IPS-20b (cell line): ENCODE measurements around the gene PRKCA.

Experiments used
- H3K27ac ChIP-seq: one replicate; pipeline ENCODE4 v1.5.1; 2013; ENCODE audit warnings: low read length
- H3K27me3 ChIP-seq: 2 replicates; pipeline ENCODE4 v1.6.1; 2013; ENCODE audit warnings: mild to moderate bottlenecking, low read length, inconsistent platforms; ENCODE audit not compliant: insufficient read depth
- H3K36me3 ChIP-seq: 2 replicates; pipeline ENCODE4 v1.6.1; 2013; ENCODE audit warnings: low read depth, mild to moderate bottlenecking, inconsistent platforms, low read length, moderate library complexity; ENCODE audit not compliant: insufficient read depth
- H3K4me1 ChIP-seq: 2 replicates; pipeline ENCODE4 v1.6.1; 2013; ENCODE audit warnings: mild to moderate bottlenecking, control low read depth, inconsistent platforms, low read length, moderate library complexity; ENCODE audit not compliant: insufficient read depth
- H3K4me3 ChIP-seq: 2 replicates; pipeline ENCODE4 v1.5.1; 2013; ENCODE audit warnings: mild to moderate bottlenecking, low read length, inconsistent platforms
- H3K9ac ChIP-seq: 2 replicates; pipeline ENCODE4 v1.6.1; 2013; ENCODE audit warnings: low read depth, mild to moderate bottlenecking, inconsistent platforms, low read length, moderate library complexity
- H3K9me3 ChIP-seq: 2 replicates; pipeline ENCODE4 v1.6.1; 2013; ENCODE audit warnings: mild to moderate bottlenecking, low read depth, low read length, inconsistent platforms; ENCODE audit not compliant: insufficient read depth

PRKCA gene

DNA sequence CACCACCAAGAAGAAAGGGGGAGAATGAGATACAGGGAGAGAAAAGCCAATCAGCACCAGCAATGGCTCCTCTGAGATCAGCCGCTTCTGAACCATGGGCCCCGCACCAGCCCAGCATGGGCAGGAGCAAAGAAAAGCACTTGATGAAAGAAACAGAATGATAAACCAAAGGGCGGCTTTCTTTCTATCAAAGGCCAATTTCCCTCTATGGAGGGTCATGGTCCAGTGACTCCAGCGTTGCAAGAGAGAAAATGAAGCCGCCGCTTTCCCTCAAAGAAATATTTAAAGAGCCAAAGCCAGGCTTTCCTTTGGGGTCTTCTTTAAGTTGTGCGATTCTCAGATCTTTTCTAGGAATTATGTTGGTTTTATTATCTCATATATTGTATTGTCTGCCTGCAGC, 447.7 kb downstream of the PRKCA start:
- H3K4me3 ChIP-seq: no peak overlapping the region
- H3K9me3 ChIP-seq: no peaks in the 10 kb centered on the region
- H3K36me3 ChIP-seq: no peaks in the 10 kb centered on the region
- H3K9ac ChIP-seq: no peak overlapping the region
- H3K27ac ChIP-seq: no peak overlapping the region
- H3K27me3 ChIP-seq: no peaks in the 10 kb centered on the region
- H3K4me1 ChIP-seq: 0 out of 2 replicates have a peak, but pooled peaks cover 4% of the 10 kb centered on the region

DNA sequence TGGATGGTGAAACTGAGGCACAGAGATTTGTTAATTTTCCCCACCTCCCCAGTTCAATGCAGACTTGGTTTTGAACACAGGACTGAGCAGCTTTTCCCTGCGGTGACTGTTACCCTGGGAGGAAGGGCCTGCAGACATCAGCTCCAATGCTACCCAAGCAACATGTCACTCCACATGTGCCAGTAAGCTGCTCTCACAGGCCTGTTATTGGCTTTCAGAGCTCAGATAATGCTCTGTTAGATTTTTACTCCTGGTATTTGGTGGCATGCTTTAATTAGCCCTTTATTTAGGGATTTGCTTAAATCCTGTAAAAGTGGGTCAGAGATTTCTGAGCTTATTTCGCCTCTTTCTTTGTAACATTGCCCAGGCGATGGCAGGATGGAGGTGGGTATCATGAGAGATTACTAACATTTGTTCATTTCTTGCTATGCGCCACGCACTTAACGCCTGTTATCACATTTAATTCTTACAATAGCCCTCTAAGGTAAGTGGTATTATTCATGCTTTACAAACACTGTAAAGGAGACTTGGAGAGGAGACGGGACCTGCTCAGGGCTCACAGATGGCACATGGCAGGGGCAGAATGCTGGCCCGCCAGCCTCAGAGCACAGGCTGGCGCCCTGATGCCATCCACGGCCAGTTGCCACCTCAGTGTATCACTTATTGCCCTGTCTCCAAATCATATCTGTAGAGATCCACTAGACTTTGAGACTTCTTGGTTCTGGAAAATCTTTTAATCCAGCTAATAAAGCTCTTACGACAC, 448.5 kb downstream of the PRKCA start:
- H3K4me1 ChIP-seq: 0 out of 2 replicates have a peak, but pooled peaks cover 4% of the 10 kb centered on the region
- no peaks in the 10 kb centered on the region for H3K27me3 ChIP-seq
- H3K9ac ChIP-seq: no peak overlapping the region
- no peak overlapping the region for H3K27ac ChIP-seq
- H3K4me3 ChIP-seq: no peak overlapping the region
- H3K36me3 ChIP-seq: no peaks in the 10 kb centered on the region
- H3K9me3 ChIP-seq: no peaks in the 10 kb centered on the region

DNA sequence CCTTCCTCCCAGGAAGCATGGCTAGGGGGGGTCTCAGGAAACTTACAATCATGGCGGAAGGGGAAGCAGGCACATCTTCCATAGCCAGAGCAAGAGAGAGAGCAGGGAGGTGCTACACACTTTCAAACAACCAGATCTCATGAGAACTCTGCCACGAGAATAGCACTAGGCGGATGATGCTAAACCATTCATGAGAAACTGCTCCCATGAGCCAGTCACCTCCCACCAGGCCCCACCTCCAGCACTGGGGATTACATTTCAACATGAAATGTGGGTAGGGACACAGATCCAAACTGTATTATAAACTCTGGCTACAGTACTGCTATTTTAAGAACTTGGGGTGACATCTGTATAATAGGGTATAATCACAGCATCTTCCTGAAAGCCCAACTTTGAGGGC, 449.4 kb downstream of the PRKCA start:
- H3K4me3 ChIP-seq: no peak overlapping the region
- H3K27ac ChIP-seq: no peak overlapping the region
- no peaks in the 10 kb centered on the region for H3K9me3 ChIP-seq
- H3K9ac ChIP-seq: no peak overlapping the region
- H3K27me3 ChIP-seq: no peaks in the 10 kb centered on the region
- H3K4me1 ChIP-seq: 0 out of 2 replicates have a peak, but pooled peaks cover 4% of the 10 kb centered on the region
- H3K36me3 ChIP-seq: no peaks in the 10 kb centered on the region

DNA sequence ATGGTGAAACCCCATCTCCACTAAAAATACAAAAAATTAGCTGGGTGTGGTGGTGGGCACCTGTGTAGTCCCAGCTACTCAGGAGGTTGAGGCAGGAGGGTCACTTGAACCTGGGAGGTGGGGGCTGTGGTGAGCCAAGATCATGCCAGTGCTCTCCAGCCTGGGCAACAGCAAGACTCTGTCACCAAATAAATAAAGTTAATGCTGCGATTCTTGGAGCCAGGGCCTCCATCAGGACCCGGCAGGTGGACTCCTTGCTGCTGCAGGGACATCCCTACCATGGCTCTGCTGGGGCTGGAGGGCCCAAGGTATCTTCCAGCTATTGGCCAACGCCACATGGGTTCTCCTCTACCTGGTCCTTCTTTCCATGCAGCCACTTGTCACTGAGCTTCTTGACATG, 450.0 kb downstream of the PRKCA start:
- Histone ChIP-seq H3K27me3 (no peaks in the 10 kb centered on the region), H3K36me3 (no peaks in the 10 kb centered on the region), H3K9me3 (no peaks in the 10 kb centered on the region), H3K4me1 (0 out of 2 replicates have a peak, but pooled peaks cover 4% of the 10 kb centered on the region), H3K27ac (no peak overlapping the region), H3K4me3 (no peak overlapping the region), H3K9ac (no peak overlapping the region)

DNA sequence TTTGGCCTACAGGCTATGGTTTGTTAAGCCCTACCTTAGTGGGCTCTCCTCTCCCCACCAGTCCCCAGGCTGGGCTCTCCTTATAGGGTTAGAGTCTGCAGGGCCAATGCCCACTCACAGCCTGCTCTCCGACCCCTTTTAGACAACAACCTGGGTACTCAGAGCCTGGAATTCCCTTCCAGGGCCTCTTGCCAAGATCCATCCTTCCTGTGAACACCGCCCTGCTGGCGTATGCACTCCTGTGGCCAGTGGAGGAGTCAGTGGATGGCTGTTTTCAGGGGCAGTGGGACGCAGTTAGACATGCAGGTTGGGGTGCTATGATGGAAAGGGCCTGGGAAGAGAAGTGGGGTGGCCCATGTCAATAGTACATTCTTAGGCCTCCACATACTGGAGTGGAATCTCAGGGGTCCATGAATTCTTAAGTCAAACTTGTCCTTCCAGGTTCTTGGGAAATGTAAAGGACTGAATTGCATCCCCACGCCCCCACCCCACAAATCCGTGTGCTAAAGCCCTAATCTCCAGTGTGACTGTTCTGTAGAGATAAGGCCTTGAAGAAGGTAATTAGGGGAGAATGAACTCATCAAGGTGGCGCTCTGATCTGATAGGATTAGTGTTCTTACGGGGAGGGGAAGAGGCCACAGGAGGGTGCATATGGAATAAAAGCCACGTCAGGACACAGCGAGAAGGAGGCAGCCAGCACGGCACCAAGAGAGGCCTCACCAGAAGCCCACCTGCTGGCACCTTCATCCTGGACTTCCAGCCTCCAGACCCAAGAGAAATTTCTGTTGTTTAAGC, 450.9 kb downstream of the PRKCA start:
- no peak overlapping the region for H3K4me3 ChIP-seq
- H3K4me1 ChIP-seq: no peaks in the 10 kb centered on the region
- H3K36me3 ChIP-seq: no peaks in the 10 kb centered on the region
- H3K27ac ChIP-seq: no peak overlapping the region
- no peaks in the 10 kb centered on the region for H3K9me3 ChIP-seq
- H3K27me3 ChIP-seq: no peaks in the 10 kb centered on the region
- no peak overlapping the region for H3K9ac ChIP-seq

DNA sequence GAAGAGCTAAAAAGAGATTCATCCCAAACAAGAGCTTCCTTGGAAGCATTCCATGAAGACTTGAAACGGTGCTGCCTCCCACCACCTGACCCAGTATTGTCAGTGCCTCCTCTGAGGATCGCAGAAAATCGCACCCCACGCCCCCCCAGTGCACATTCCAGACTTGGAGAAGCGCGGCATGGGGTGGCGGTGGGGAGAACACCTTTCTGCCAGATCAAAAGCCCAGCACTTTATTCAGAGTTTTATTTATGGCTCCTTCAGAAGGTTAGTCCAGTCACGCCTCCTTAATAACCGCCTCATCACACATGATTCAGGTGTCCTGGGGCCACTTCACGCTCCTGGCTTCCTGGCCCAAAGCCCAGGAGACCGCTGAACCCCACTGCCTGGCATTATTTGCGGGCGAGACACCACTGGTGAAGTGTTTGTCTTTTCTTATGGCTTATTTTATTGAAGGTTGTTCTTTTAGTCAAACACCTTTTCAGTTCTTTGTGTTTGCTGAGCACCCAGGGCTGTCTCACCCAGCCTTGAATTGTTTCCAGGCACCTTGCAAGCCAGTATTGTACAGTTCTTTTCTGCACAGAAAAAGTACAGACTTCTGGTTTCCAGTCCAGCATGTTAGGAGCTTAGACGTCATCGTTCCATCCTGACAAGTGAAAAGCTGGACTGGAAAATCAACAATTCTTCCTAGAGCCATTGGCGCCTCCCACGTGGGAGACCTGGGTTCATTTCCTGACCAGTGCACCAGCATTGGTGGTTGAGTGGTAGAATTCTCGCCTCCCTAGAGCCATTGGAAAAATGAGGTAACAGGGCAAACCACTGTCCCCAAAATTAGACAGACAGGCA, 452.9 kb downstream of the PRKCA start:
- Histone ChIP-seq H3K9ac (no peak overlapping the region), H3K4me1 (no peaks in the 10 kb centered on the region), H3K4me3 (no peak overlapping the region), H3K27ac (no peak overlapping the region), H3K9me3 (no peaks in the 10 kb centered on the region), H3K36me3 (no peaks in the 10 kb centered on the region), H3K27me3 (no peaks in the 10 kb centered on the region)

DNA sequence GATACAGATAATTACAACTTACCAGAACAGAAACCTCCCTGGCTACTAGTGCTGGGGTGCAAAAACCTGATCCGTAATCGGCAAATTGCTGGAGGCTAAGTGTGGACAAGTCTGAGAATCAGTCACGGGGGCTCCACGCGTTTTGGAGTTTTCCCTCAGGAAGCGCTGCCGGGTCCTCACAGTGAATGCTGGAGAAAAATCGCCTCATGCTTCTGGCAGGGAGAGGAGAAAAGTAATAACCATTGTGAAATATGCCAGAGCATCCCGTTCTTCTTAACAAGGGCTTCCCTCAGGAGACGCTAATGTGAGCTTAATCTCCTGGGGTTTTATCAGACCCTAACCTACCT, 453.5 kb downstream of the PRKCA start:
- H3K9ac ChIP-seq: no peak overlapping the region
- H3K4me1 ChIP-seq: no peaks in the 10 kb centered on the region
- H3K4me3 ChIP-seq: no peak overlapping the region
- no peak overlapping the region for H3K27ac ChIP-seq
- no peaks in the 10 kb centered on the region for H3K27me3 ChIP-seq
- no peaks in the 10 kb centered on the region for H3K36me3 ChIP-seq
- H3K9me3 ChIP-seq: no peaks in the 10 kb centered on the region

DNA sequence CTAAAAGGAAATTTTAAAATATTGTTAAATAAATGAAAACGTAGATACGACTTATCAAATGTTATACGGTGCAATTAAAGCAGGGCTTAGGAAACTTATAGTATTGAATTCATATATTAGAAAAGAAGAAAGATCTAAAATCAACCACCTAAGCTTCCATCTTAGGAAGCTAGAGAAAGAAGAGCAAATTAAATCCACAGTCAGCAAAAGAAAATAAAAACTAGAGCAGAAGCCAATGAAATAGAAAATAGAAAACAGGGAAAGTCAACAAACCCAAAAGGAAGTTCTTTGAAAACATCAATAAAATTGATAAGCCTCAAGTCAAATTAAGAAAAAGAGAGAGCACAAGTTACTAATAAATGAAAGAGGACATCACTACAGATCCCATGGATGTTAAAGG, 457.9 kb downstream of the PRKCA start:
- Histone ChIP-seq H3K27me3 (no peaks in the 10 kb centered on the region), H3K9ac (no peak overlapping the region), H3K27ac (no peak overlapping the region), H3K4me1 (peaks cover 10% of the 10 kb centered on the region), H3K36me3 (no peaks in the 10 kb centered on the region), H3K9me3 (no peaks in the 10 kb centered on the region), H3K4me3 (no peak overlapping the region)

DNA sequence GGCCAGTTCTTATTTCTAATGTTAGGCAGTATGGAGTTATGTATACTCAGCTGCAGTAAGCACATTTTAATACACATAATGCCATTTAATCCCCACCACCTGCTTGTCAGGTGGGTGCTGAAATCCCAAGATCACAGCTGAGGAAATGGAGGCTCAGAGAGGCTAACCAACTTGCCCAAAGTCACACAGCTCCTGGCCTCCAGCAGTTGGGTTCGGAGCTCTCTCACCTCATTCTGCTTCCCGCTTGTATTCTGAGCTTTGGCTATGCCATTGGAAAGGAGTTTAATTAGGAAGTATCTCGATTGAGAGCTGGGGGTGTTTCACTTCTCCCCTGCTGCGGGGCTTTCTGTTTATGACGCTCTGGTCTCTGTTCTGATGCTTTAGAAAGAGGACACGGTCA, 459.9 kb downstream of the PRKCA start:
- Histone ChIP-seq H3K9ac (no peak overlapping the region), H3K9me3 (no peaks in the 10 kb centered on the region), H3K27ac (no peak overlapping the region), H3K4me3 (no peak overlapping the region), H3K27me3 (no peaks in the 10 kb centered on the region), H3K4me1 (peaks cover 10% of the 10 kb centered on the region), H3K36me3 (no peaks in the 10 kb centered on the region)

DNA sequence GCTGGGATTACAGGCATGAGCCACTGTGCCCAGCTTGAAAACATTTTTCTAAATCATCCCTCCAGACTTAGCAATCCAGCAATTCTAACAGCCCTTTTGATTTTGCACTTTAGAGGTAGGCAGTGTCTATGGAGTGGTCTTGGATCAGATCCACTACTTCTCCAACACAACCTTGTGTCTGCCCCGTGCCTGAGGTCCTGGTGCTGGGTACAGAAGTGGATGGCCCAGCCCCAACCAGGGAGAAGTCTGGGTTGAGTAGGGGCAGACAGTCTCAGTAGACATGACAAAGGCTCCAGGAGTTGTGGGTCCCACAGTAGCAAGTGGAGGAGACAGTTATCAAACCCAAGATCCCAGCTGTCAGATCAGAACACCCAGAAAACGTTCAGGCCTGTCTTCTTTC, 460.6 kb downstream of the PRKCA start:
- H3K36me3 ChIP-seq: no peaks in the 10 kb centered on the region

DNA sequence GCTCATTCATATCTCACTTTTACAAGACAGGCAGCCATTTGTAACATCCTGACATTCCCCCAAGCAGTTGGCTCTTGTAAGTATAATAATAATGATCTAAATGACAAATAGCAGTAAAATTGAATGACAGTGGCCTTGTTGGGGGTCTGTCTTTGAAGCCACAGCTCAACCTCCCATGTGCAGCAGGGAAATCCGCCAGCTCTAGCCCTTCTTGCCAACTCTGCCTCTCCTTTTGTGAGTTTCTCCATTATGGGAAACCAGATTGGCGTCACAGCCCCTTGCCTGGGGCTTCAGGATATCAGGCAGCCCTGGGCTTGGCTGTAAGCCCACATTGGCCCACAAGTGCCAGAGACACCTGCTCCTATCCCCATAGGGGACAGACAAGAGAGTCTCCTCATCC, 462.1 kb downstream of the PRKCA start:
- no peak overlapping the region for H3K4me3 ChIP-seq
- H3K4me1 ChIP-seq: peaks cover 10% of the 10 kb centered on the region
- H3K27me3 ChIP-seq: no peaks in the 10 kb centered on the region
- H3K27ac ChIP-seq: no peak overlapping the region
- no peaks in the 10 kb centered on the region for H3K36me3 ChIP-seq
- no peak overlapping the region for H3K9ac ChIP-seq
- no peaks in the 10 kb centered on the region for H3K9me3 ChIP-seq

More for the DNA sequence above, 460.6 kb downstream of the PRKCA start:
- Histone ChIP-seq H3K4me1 (peaks cover 10% of the 10 kb centered on the region), H3K27me3 (no peaks in the 10 kb centered on the region), H3K4me3 (no peak overlapping the region), H3K9ac (no peak overlapping the region), H3K9me3 (no peaks in the 10 kb centered on the region), H3K27ac (no peak overlapping the region)
